ENCODE measurements around the gene SRPX. TPM values are rescaled to one million over a fixed set of nuclear protein-coding genes. Genes with fewer than 3 reads are reported as not detected.

Gene SRPX
- total and polyA plus RNA-seq, 2 donors (not counting 1 experiment from before 2014, with no cell fraction given), result 0.59 TPM; not detected in 1

DNA sequence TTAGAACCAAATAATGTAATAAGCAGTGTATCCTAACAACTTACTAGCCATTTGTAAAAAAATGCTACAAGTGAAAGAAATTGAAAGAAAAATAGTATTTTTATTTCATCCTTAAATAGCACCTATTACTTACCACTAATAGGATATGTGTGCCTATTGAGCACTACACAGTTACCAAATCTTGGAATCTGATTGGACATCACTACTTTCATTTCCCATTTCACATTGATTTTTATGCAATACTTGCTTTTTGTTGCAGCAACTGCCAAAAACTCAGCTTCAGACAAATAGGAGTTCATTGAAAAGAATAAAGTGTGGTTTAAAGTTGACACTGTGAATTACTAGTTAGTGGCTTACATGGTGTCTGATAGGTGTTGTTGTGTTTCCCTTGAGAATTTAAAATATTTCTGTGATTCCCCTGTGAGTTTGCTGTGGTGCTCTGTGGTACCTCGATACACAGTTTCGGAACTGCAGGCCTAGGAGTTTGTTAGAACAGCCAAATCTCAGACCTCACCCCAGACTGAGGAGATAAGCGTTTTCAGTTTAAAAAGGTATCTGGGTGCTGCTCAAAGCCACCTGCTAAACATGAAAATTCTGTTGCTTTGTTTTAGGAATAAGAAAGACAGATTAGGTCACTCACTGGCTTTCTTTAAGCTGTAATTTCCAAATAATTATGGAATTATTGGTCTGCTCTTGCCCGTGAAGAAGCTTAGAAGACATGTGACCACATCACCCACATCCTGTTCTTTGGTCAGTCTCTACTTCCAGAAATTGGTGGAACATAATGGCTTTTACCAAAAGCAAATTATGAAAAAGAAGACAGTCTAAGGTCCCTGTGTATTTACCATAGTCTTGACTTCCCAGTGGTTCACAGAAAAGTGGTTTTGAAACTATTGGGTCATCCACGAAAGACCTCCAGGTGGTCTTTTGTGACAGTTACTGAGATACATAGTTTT lies 116.5 kb downstream of the SRPX start:
- H3K27me3 ChIP-seq (replicated peaks in 1 of 4; ENCODE audit: control extremely low read depth in 1 of 4, control insufficient read depth in 3 of 4, insufficient read depth in 4 of 4, low read length in 3 of 4), result no peaks in the 10 kb centered on the region
- no peak overlapping the region for H3K4me2 ChIP-seq (replicated peaks; ENCODE audit: low read depth, low read length, poor library complexity, severe bottlenecking)
- no peaks in the 10 kb centered on the region for H3K36me3 ChIP-seq (replicated peaks in 1 of 2; ENCODE audit: control extremely low read depth in 1 of 2, control insufficient read depth in 1 of 2, extremely low read depth in 1 of 2, insufficient read depth in 2 of 2, low read length in 1 of 2)
- WGBS (ENCODE audit: insufficient coverage), result no CpG with 5 or more reads among the region's 5 CpGs
- H2AFZ ChIP-seq (ENCODE audit: insufficient read depth, low read depth, low read length, poor library complexity, severe bottlenecking), result no peak overlapping the region
- no peaks in the 10 kb centered on the region for H3K9me3 Mint-ChIP-seq (ENCODE audit: insufficient read depth)
- no peak for DNase-seq
- H3K4me1 Mint-ChIP-seq, result peaks cover 2% of the 10 kb centered on the region
- no peaks in the 10 kb centered on the region for H4K20me1 ChIP-seq (ENCODE audit: control insufficient read depth, insufficient read depth, low read length, poor library complexity, severe bottlenecking)
- H3K27me3 Mint-ChIP-seq, result no peaks in the 10 kb centered on the region
- no peaks in the 10 kb centered on the region for H3K9me3 ChIP-seq (ENCODE audit: control extremely low read depth in 1 of 3, control insufficient read depth in 2 of 3, insufficient read depth in 1 of 3, low read length in 2 of 3)
- no peak overlapping the region for H3K4me3 ChIP-seq (ENCODE audit: control extremely low read depth in 1 of 5, extremely low read depth in 1 of 5, insufficient read depth in 1 of 5, low read depth in 2 of 5, low read length in 4 of 5)
- no peak overlapping the region for H3K27ac ChIP-seq (ENCODE audit: low read length in 2 of 2)
- ATAC-seq (ENCODE audit: low read depth), result no peak
- CTCF ChIA-PET, result no interaction called here
- no peaks in the 10 kb centered on the region for H3K79me2 ChIP-seq (ENCODE audit: control insufficient read depth, insufficient read depth, low read length)
- POLR2A ChIA-PET, result no interaction called here
- intact Hi-C loops (cut with micrococcal nuclease), result no loop called here
- no peak overlapping the region for H3K27ac Mint-ChIP-seq
- no peak for TF ChIP-seq EZH2 (IDR thresholded peaks at IDR 0.05; ENCODE audit: borderline replicate concordance, insufficient read depth, low read depth, low read length, poor library complexity, severe bottlenecking)
- TF ChIP-seq, protein P1, sequence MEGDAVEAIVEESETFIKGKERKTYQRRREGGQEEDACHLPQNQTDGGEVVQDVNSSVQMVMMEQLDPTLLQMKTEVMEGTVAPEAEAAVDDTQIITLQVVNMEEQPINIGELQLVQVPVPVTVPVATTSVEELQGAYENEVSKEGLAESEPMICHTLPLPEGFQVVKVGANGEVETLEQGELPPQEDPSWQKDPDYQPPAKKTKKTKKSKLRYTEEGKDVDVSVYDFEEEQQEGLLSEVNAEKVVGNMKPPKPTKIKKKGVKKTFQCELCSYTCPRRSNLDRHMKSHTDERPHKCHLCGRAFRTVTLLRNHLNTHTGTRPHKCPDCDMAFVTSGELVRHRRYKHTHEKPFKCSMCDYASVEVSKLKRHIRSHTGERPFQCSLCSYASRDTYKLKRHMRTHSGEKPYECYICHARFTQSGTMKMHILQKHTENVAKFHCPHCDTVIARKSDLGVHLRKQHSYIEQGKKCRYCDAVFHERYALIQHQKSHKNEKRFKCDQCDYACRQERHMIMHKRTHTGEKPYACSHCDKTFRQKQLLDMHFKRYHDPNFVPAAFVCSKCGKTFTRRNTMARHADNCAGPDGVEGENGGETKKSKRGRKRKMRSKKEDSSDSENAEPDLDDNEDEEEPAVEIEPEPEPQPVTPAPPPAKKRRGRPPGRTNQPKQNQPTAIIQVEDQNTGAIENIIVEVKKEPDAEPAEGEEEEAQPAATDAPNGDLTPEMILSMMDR (IDR thresholded peaks at IDR 0.05), result no peak
- no peak overlapping the region for H3K4me3 Mint-ChIP-seq
- H3K9ac ChIP-seq (ENCODE audit: low read length), result no peak overlapping the region
- no peaks in the 10 kb centered on the region for H3K4me1 ChIP-seq (ENCODE audit: control insufficient read depth in 2 of 2, insufficient read depth in 2 of 2, low read length in 2 of 2)

DNA sequence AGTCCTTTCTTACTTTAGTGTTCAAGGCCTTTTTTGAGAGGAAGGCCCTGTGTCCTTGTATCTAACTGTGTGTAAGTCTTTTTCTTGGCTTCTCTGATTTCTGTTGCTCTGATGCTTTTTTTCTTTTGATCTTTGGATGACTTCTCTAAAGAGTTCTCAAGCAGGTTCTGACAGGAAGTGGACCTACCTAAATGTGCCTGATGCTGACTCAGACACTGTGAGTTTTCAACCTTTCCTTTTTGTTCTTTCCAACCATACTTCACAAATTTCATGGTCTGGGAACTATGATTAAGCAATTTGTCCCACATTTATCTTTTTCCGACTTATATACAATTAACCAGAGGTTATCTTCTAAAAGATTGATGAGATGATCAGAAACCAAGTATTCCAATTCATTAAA lies 117.8 kb downstream of the SRPX start:
- H3K36me3 ChIP-seq (replicated peaks in 1 of 2; ENCODE audit: control extremely low read depth in 1 of 2, control insufficient read depth in 1 of 2, extremely low read depth in 1 of 2, insufficient read depth in 2 of 2, low read length in 1 of 2), result no peaks in the 10 kb centered on the region
- CTCF ChIA-PET, result no interaction called here
- H3K4me2 ChIP-seq (replicated peaks; ENCODE audit: low read depth, low read length, poor library complexity, severe bottlenecking), result no peak overlapping the region
- no peak for TF ChIP-seq EZH2 (IDR thresholded peaks at IDR 0.05; ENCODE audit: borderline replicate concordance, insufficient read depth, low read depth, low read length, poor library complexity, severe bottlenecking)
- TF ChIP-seq, protein P1 (IDR thresholded peaks at IDR 0.05), result no peak
- H2AFZ ChIP-seq (ENCODE audit: insufficient read depth, low read depth, low read length, poor library complexity, severe bottlenecking), result no peak overlapping the region
- H3K4me1 ChIP-seq (ENCODE audit: control insufficient read depth in 2 of 2, insufficient read depth in 2 of 2, low read length in 2 of 2), result no peaks in the 10 kb centered on the region
- no peak overlapping the region for H3K9ac ChIP-seq (ENCODE audit: low read length)
- intact Hi-C loops (cut with micrococcal nuclease), result no loop called here
- H3K79me2 ChIP-seq (ENCODE audit: control insufficient read depth, insufficient read depth, low read length), result no peaks in the 10 kb centered on the region
- ATAC-seq (ENCODE audit: low read depth), result no peak
- Mint-ChIP-seq H3K9me3 (ENCODE audit: insufficient read depth) (peaks cover 4% of the 10 kb centered on the region), H3K27me3 (no peaks in the 10 kb centered on the region), H3K27ac (no peak overlapping the region), H3K4me3 (no peak overlapping the region), H3K4me1 (peaks cover 2% of the 10 kb centered on the region)
- H3K27me3 ChIP-seq (replicated peaks in 1 of 4; ENCODE audit: control extremely low read depth in 1 of 4, control insufficient read depth in 3 of 4, insufficient read depth in 4 of 4, low read length in 3 of 4), result no peaks in the 10 kb centered on the region
- H3K4me3 ChIP-seq (ENCODE audit: control extremely low read depth in 1 of 5, extremely low read depth in 1 of 5, insufficient read depth in 1 of 5, low read depth in 2 of 5, low read length in 4 of 5), result no peak overlapping the region
- H4K20me1 ChIP-seq (ENCODE audit: control insufficient read depth, insufficient read depth, low read length, poor library complexity, severe bottlenecking), result no peaks in the 10 kb centered on the region
- POLR2A ChIA-PET, result no interaction called here
- no CpG with 5 or more reads among the region's 1 CpG for WGBS (ENCODE audit: insufficient coverage)
- H3K27ac ChIP-seq (ENCODE audit: low read length in 2 of 2), result no peak overlapping the region
- no peak for DNase-seq
- no peaks in the 10 kb centered on the region for H3K9me3 ChIP-seq (ENCODE audit: control extremely low read depth in 1 of 3, control insufficient read depth in 2 of 3, insufficient read depth in 1 of 3, low read length in 2 of 3)

Data from B cell (primary cell).